Keratinocyte (primary cell): ENCODE data around the gene PARD3.

Source experiments
- EZH2 ChIP-seq: IDR thresholded peaks from one replicate; pipeline ENCODE4 v1.6.1; 2012; ENCODE audit warnings: inconsistent platforms, mild to moderate bottlenecking, low read length, moderate library complexity
- TF ChIP-seq, protein P1 (sequence below), 3 experiments: IDR thresholded peaks in 1 of 3; conservative IDR thresholded peaks in 1 of 3; optimal IDR thresholded peaks in 1 of 3; 2 replicates in 2 of 3; 3 replicates in 1 of 3; pipeline versions ENCODE3 to v1.5.1; 2011; ENCODE audit warnings: low read length in 3 of 3, mild to moderate bottlenecking in 3 of 3, moderate library complexity in 2 of 3, control low read depth in 1 of 3, inconsistent platforms in 1 of 3; ENCODE audit not compliant: insufficient read depth in 2 of 3; ENCODE audit errors: extremely low read depth in 1 of 3

- TF ChIP-seq, protein P1, sequence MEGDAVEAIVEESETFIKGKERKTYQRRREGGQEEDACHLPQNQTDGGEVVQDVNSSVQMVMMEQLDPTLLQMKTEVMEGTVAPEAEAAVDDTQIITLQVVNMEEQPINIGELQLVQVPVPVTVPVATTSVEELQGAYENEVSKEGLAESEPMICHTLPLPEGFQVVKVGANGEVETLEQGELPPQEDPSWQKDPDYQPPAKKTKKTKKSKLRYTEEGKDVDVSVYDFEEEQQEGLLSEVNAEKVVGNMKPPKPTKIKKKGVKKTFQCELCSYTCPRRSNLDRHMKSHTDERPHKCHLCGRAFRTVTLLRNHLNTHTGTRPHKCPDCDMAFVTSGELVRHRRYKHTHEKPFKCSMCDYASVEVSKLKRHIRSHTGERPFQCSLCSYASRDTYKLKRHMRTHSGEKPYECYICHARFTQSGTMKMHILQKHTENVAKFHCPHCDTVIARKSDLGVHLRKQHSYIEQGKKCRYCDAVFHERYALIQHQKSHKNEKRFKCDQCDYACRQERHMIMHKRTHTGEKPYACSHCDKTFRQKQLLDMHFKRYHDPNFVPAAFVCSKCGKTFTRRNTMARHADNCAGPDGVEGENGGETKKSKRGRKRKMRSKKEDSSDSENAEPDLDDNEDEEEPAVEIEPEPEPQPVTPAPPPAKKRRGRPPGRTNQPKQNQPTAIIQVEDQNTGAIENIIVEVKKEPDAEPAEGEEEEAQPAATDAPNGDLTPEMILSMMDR (optimal IDR thresholded peaks at IDR 0.05 in 1 of 3, IDR thresholded peaks at IDR 0.05 in 1 of 3, conservative IDR thresholded peaks at IDR 0.05 in 1 of 3; ENCODE audit: extremely low read depth in 1 of 3, insufficient read depth in 2 of 3, low read length in 3 of 3): no peak
- TF ChIP-seq EZH2: no peak
Measured at GRCh38 chr10:34864149-34865067, 49.3 kb upstream of the PARD3 start.
